Left ventricle myocardium inferior (tissue), 1 donor: ENCODE measurements around the gene IL19. TPM values are rescaled to one million over a fixed set of nuclear protein-coding genes. Genes with fewer than 3 reads are reported as not detected.

Experiments
- DNase-seq: peaks from one replicate; pipeline ENCODE4 v3.0.0-alpha.2; 2020
- H3K27ac ChIP-seq: fragments of 200-600 bp; replicated peaks from 2 replicates; pipeline ENCODE4 v1.8.0; 2021
- H3K27me3 ChIP-seq: fragments of 200-600 bp; 2 replicates; pipeline ENCODE4 v1.8.0; 2021; ENCODE audit warnings: low read depth
- H3K36me3 ChIP-seq: fragments of 200-600 bp; 2 replicates; pipeline ENCODE4 v1.8.0; 2021
- H3K4me1 ChIP-seq: fragments of 200-600 bp; 2 replicates; pipeline ENCODE4 v1.8.0; 2021
- H3K4me3 ChIP-seq: fragments of 200-600 bp; 2 replicates; pipeline ENCODE4 v1.8.0; 2021; ENCODE audit warnings: mild to moderate bottlenecking, moderate library complexity
- H3K9me3 ChIP-seq: fragments of 200-600 bp; replicated peaks from 2 replicates; pipeline ENCODE4 v1.8.0; 2021
- CTCF ChIP-seq: fragments of 200-600 bp; IDR thresholded peaks from 2 replicates; pipeline ENCODE4 v1.8.0; 2021; ENCODE audit warnings: antibody characterized with exemption, mild to moderate bottlenecking, borderline replicate concordance
- intact Hi-C: fragments of 100-400 bp; cut with micrococcal nuclease; formaldehyde crosslinking; loops from one replicate; pipeline ENCODE4 v1.11.0; 2022
- total RNA-seq: library from RNA; stranded (reverse); fragmentation: NEBNext Ultra II Directional; extraction: Animal tissue kit (Norgen Biotek cat#: 25700); gene quantifications from one replicate; pipeline ENCODE4 v1.2.1, GENCODE V29; 2021
- donor health status: DM: no; HTN: yes; CAD: no; lungs with severe emphysema.

IL19 gene
- total RNA-seq, 1 donor from 2014 or later: not detected

DNA sequence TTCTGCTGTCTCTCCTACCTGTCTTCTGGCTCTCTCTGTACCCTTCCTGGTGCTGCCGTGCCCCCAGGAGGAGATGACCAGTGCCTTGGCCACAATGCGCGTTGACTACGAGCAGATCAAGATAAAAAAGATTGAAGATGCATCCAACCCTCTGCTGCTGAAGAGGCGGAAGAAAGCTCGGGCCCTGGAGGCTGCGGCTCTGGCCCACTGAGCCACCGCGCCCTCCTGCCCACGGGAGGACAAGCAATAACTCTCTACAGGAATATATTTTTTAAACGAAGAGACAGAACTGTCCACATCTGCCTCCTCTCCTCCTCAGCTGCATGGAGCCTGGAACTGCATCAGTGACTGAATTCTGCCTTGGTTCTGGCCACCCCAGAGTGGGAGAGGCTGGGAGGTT is 38.1 kb upstream of the IL19 start:
- Histone ChIP-seq H3K36me3 (peaks cover 71% of the 10 kb centered on the region), H3K27me3 (no peaks in the 10 kb centered on the region), H3K27ac (no peak overlapping the region), H3K4me1 (peaks cover 76% of the 10 kb centered on the region), H3K4me3 (no peak overlapping the region), H3K9me3 (no peaks in the 10 kb centered on the region)
- TF ChIP-seq CTCF: no peak
- DNase-seq: no peak
- intact Hi-C loops: loop anchor here (10.0 kb wide), 1 partner anchor 182 kb away; no protein-coding TSS in a partner anchor

- Histone ChIP-seq H3K4me3 (no peak overlapping the region), H3K36me3 (peaks cover 71% of the 10 kb centered on the region), H3K4me1 (peaks cover 76% of the 10 kb centered on the region), H3K27ac (peak overlapping the region; percentile 18), H3K27me3 (no peaks in the 10 kb centered on the region), H3K9me3 (no peaks in the 10 kb centered on the region)
- TF ChIP-seq CTCF: no peak
- intact Hi-C loops: loop anchor here (10.0 kb wide), 1 partner anchor 182 kb away; no protein-coding TSS in a partner anchor
- DNase-seq: no peak
Measured at GRCh38 chr1:206732992-206733391, 37.6 kb upstream of the IL19 start.

- H3K27ac ChIP-seq: peak overlapping the region; percentile 19
- intact Hi-C loops: loop anchor here (10.0 kb wide), 1 partner anchor 180 kb away; no protein-coding TSS in a partner anchor
- DNase-seq: no peak
Measured at GRCh38 chr1:206734499-206735142, 36.0 kb upstream of the IL19 start.

DNA sequence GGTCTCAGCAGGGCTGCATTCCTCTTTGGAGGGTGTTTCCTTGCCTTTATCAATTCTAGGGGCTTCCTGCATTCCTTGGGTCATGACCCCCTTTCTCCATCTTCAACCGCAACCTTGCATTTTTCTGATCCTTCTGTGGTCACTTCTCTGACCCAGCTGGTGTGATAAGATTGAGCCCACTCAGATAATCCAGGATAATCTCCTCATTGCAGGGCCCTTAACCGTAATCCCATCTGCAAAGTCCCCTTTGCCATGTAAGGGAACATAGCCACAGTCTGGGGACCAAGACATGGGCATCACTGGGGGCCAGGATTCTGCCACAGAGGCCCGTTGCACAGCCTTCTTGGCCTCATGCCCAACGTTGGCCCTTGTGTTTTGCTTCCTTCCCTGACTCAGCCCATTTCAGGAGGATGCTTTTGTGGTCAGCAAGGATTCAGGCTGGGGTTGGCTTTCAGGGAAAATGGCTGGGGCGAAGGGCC is 35.0 kb upstream of the IL19 start:
- peak overlapping the region; percentile 78 for H3K27ac ChIP-seq
- intact Hi-C loops: loop anchor here (10.0 kb wide), 1 partner anchor 179 kb away; no protein-coding TSS in a partner anchor
- peaks cover 70% of the 10 kb centered on the region for H3K4me1 ChIP-seq
- TF ChIP-seq CTCF: no peak
- H3K9me3 ChIP-seq: no peaks in the 10 kb centered on the region
- no peak overlapping the region for H3K4me3 ChIP-seq
- H3K36me3 ChIP-seq: peaks cover 52% of the 10 kb centered on the region
- H3K27me3 ChIP-seq: no peaks in the 10 kb centered on the region
- no peak for DNase-seq

More at GRCh38 chr1:206734499-206735142, 36.0 kb upstream of the IL19 start:
- TF ChIP-seq CTCF: peak; percentile 76
- Histone ChIP-seq H3K36me3 (peaks cover 62% of the 10 kb centered on the region), H3K4me3 (no peak overlapping the region), H3K9me3 (no peaks in the 10 kb centered on the region), H3K27me3 (no peaks in the 10 kb centered on the region), H3K4me1 (peaks cover 77% of the 10 kb centered on the region)

DNA sequence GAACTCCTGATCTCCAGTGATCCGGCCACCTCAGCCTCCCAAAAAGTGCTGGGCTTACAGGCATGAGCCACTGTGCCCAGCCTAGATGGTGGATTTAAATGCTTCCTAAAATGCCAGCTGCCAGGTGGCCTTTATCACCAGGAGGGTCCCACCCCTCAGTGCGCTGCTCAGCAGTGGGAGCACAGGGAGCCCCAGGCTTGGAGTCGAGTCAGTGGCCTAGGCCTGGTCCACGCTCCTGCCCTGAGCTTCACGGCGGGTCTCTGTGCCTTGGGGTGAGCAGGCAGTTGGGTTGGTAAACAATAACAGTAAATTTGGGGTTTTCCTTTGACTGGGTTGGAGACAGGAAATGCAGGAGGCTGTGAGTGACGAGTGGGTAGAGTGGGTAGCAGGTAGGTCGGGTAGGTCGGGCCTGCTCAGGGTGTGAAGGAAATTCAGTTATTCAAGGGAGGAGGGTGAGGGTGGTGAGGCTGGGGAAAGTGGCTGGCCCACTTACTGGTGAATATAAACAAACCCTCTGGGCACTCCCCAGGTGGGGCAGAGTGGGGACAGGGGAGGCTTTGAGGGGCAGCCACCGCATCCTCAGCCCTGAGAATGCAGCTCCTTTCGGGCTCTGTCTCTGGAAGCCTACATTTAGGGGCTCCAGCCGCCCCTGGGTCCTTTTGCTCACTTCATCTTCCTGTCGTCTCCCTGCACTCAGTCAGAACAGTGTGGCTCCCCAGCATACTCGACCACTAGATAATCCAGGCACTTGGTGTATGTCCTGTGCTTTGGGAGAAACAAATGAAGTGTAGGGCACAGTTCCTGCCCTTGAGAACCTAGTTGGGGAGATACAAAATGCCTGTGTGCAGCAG is 33.5 kb upstream of the IL19 start:
- intact Hi-C loops: loop anchor here (10.0 kb wide), 1 partner anchor 178 kb away; no protein-coding TSS in a partner anchor
- DNase-seq: no peak
- Histone ChIP-seq H3K4me1 (peaks cover 70% of the 10 kb centered on the region), H3K36me3 (peaks cover 37% of the 10 kb centered on the region), H3K27me3 (no peaks in the 10 kb centered on the region), H3K4me3 (no peak overlapping the region), H3K9me3 (no peaks in the 10 kb centered on the region), H3K27ac (peak overlapping the region; percentile 78)
- TF ChIP-seq CTCF: no peak
